Liver (tissue), 3 donors: ENCODE results near the gene CABYR.

Experiments used
- ATF3 ChIP-seq: IDR thresholded peaks from 2 replicates; pipeline ENCODE4 v1.6.1; 2016; ENCODE audit warnings: antibody characterized with exemption
- CTCF ChIP-seq: fragments of 150-350 bp; IDR thresholded peaks from 2 replicates; pipeline ENCODE4 v1.5.1; 2017; ENCODE audit warnings: improper control_type of control experiment, low read depth, low read length; ENCODE audit not compliant: missing input control
- GABPA ChIP-seq, 2 donors: IDR thresholded peaks in 1 of 2; conservative IDR thresholded peaks in 1 of 2; 2 replicates each; pipeline ENCODE4 v1.6.1; 2016; ENCODE audit warnings: antibody characterized with exemption in 2 of 2, mild to moderate bottlenecking in 1 of 2, moderate library complexity in 1 of 2
- MAX ChIP-seq: IDR thresholded peaks from 2 replicates; pipeline ENCODE4 v1.6.1; 2016; ENCODE audit warnings: antibody characterized with exemption
- RAD21 ChIP-seq, 2 donors: IDR thresholded peaks; 2 replicates each; pipeline ENCODE4 v1.6.1; 2016; ENCODE audit warnings: antibody characterized with exemption in 2 of 2, mild to moderate bottlenecking in 2 of 2
- REST ChIP-seq: IDR thresholded peaks from 2 replicates; pipeline ENCODE4 v1.6.1; 2016; ENCODE audit warnings: antibody characterized with exemption, mild to moderate bottlenecking
- SP1 ChIP-seq: IDR thresholded peaks from 2 replicates; pipeline ENCODE4 v1.6.1; 2018; ENCODE audit warnings: antibody characterized with exemption, mild to moderate bottlenecking
- TAF1 ChIP-seq: conservative IDR thresholded peaks from 2 replicates; pipeline ENCODE4 v1.6.1; 2016; ENCODE audit warnings: antibody characterized with exemption, mild to moderate bottlenecking
- ZBTB33 ChIP-seq: IDR thresholded peaks from 2 replicates; pipeline ENCODE4 v1.6.1; 2016; ENCODE audit warnings: antibody characterized with exemption
- donor health status: healthy.
- donor health status: healthy.

- TF ChIP-seq SP1 (no peak), CTCF (no peak), MAX (no peak), ATF3 (no peak), TAF1 (no peak), REST (no peak), ZBTB33 (no peak), RAD21 (IDR thresholded peaks at IDR 0.05) (no peak), GABPA (IDR thresholded peaks at IDR 0.05 in 1 of 2, conservative IDR thresholded peaks at IDR 0.05 in 1 of 2) (no peak)
These were observed 35.4 kb upstream of the CABYR start for GRCh38 chr18:24103320-24104021.
